Iris pigment epithelial cell (primary cell): Measurements from ENCODE around the gene LTBR.

ENCODE experiments used
- DNase-seq: peaks from one replicate; pipeline ENCODE4 v3.0.0-alpha.2; 2011; ENCODE audit warnings: low read depth

Gene LTBR

DNA sequence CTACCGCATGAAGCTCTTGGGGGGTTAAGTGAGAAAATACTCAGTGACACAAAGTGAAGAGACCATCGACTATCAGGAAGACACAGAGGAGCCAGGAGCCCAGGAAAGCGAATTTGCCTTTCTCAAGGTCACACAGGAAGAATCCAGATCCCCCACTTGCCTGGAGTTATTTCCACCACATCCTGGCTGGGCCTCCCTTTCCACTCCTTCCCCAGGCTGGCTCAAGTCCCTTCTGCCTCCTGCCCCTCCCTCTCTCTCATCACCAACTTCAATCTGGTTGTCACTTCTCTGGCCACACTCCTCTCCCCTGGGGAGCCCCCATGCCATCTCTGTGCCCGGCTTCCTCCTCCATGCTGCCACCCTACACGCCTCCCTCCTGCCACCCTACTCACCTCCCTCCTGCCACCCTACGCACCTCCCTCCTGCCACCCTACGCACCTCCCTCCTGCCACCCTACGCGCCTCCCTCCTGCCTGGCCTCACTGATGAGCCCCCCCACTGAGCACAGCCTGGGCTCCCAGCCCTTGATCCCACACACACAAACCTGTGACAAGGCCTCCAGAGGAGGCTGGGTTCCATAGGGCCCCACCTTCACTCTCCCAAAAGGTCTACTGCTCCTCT, 14.9 kb upstream of the LTBR start:
- DNase-seq, result no peak

DNA sequence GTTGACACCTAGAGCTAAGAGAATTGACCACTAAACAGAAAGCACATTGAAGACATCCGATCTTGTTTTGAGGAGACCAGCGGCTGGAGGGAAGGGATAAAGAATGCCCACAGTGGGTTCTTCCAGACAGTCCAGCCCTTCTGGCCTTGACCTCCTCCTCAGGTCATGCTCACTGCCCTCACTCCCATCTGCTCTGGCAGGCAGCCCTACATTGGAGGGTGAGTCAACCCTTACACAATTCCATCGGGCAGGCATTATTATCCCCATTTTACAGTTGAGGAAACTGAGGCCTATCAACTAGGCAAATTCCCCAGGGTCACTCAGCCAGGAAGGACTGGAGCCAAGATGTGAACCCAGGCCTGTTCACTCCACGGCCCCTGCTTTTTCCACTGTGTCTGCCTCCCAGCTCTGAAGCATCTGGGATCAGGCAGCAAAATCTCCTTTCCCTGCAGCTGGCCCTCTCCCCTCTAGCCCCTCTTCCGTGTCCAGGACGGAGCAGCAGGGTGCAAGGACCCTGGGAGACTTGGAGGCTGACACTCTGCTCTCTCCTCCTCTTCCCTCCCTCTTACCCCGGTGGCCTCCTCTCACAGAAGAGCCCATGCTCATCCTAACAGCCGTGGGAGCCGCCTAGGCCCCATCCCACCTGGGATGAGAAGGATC, 13.9 kb upstream of the LTBR start:
- peak; percentile 23 for DNase-seq

DNA sequence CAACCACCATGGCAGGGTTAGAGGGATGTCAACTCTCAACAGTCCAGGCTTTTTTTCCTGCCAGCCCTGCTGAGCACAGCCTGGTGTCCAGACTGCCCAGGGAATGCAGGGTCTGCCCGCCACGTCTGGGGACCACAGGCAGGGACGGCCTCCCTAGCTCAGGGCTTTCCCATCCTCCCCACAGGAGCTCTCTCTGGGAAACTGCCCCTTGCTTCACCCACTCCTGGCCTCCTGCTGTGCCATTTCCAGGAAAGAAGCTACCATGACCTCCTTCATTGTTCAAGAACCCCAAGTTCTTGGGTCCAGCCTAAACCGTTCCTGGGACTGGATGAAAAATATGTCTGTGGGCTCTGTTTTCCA, 13.4 kb upstream of the LTBR start:
- no peak for DNase-seq

DNA sequence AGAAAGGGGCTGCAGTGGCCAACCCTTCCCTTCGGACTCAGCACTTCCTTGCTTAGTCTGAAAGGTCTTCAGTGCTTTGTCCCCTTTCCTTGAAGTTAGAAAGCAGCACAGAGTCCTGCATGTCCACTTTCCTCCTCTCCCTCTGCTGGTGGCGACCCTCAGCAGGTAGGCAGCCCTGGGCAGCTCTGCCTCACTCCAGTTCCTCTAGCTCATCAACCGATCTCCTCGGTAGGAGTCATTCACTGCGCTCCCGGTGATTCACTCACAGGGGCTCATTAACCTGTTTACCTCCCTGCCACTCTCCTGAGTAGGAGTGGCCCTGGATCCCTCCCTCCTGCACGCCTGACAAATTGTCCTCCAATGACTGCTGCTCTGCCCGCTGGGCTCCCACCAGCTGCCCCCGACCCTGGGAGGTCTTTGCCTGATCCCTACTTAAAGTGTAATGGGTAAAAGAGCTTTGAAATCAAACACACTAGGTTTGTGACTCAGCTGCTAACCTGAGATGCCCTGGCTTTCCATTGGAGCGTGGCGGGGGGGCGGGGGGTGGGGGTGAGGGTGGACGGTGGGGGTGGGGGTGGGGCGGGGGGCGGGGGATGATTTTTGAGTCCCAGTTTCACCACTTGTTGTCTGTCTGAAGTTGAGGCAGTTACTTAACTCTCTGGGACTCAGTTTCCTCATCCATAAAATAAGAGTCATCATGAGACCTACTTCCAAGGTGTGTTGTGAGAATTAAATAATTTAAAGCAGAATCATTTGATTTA, 12.8 kb upstream of the LTBR start:
- peak; percentile 84 for DNase-seq

DNA sequence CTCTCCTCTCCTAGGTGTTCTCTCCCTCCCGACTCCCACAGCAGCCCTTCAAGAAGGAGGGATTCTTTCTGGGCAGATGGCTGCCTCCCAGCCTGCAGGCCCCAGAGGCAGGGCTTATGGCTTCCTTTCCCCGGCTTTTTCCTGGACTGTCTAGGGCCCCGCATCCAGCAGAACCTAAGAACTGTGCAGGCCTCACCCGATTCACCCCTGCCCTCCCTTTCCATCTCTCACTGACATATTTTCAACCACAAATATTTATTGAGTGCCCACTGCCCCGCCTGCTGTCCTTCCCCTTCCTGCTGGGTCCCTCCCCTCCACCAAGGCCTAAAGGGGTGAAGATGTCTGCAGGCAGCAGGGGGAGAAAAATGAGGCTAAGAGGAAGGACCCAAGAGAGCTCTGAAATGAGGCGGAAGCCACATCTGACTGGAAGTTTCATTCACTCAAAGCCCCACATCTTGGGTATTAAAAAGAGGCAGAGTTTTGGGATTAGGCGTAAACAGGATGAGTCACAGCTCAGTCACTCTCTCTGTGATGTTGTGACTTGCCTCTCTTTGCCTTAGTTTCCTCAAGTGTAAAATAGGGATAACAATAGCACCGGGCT, 11.5 kb upstream of the LTBR start:
- peak; percentile 84 for DNase-seq

DNA sequence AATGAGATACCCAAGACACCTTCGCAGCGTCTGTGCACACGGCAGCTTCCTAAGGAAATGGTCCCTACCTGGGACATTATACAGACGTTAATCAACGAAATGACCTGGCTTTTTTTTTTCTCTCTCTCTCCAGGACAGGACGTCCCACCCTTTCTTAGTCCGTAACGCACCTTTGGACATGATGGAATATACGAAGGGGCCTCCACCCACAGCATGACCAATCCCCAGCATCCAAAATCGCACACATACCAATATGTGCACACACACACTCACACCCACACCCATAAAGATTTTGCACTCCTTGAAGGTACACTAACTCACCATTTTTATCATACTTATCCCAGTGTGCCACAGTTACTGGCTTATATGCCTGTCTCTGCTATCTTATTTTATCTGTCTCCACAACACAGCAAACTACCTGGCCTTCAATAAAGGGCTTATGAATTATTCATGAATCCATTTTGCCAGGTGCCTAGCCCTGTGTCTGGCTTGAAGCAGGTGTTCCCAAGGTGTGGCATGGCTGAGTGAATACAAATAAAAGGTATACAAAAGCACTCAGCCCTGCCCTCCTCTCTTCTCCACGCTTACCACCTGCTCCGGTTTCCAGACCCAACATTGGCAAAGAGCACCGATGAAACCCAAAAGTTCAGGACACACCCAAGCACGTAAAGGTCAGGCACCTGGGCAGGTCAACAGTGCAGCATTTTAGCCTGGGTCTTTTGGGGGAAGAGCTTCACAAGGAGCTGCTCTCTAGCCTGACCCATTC, 10.8 kb upstream of the LTBR start:
- DNase-seq, result no peak

DNA sequence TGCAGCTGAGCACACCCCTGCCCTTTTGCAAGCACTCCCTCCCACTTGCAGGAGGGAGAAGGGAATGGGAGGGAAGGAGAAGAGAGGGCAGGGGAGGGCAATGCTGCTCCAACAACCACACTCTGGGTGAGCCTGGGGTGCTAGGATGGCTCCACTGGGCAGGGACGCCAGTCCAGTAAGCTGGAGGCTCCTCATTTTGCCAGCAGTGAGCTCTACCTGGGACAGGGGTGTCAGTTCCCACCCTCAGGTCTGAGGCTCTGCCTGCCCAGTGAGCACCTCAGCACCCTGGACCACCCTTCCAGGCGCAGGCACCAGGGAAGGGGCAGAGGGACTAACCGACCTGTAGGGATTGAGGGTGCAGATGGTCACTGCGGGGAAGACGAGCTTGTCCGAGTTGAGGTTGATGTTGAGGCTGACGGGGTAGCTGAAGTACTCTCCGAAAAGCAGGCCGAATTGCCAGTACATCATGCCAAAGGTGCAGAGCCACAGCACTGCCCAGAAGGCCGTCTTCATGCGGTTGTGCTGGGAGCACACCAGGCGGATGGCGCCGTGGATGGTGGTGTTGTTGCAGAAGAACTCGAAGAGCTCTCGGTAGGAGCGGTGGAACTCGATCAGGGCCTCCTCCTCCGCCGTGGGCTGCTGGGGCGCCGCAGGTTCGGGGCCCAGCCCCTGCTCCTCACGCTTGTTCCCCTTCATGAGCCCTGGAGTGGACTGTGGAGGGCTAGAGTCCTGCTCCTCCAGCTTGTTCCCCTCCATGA, 9.8 kb upstream of the LTBR start:
- no peak for DNase-seq

DNA sequence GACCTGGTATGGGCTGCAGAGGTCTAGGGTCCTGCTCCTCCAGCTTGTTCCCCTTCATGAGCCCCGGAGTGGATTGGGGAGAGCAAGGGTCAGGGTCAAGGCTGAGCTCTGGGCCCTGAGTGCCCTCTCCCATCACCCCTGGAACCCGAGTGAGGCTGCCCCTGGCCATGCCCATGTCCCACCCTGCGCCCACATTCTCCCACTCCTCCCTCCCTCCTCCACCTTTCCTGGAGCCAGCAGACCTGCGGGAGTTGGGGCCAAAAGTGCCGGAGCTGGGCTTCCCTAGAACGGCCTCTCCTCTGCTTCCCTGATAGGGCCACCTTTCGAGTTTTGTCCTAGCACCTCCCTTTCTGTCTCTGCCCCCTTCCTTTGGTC, 9.2 kb upstream of the LTBR start:
- DNase-seq, result no peak

DNA sequence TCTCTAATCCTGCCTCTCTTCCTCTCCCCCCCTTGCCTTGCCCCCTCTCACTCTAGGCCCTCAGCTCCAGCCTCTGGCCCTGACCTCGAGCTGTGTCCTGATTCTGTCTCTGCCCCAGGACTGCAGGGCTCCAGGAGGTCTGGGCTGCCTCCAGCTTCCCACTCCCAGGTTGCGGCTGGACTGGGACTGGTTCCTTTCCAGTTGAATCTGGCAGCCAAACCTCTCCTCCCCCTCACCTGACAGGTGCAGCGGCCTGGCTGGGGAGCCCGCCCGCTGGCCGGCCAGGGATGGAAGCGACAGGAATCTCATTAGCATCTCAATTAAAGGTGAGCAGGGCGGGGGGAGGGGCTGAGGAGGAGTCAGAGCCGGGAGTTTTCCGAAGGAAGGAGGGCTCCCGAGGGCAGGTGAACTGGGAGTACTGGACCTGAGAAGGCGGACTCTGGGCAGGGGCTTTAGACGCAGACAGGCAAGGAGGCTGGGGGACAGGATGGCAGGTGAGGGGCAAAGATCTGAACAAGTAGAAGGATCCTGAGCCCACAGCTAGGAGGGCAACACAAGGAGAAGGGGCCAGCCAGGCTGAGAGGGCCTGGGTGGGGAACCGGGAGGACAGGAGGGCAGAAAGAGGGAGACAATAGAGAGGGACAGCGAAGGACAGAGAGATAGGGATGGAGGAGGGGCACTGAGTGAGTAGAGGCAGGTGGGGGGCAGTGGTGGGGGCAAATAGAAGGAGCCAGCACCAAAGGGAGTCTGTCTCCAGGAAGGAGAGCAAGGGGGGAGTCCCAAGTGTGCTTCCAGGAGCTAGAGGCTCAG, 8.5 kb upstream of the LTBR start, which contains the start of gene SCNN1A:
TSS of gene SCNN1A (minus strand) at position 295 of the 810 bp plus-strand sequence. CDS start 780 bp downstream, outside the sequence.
- DNase-seq, result no peak

DNA sequence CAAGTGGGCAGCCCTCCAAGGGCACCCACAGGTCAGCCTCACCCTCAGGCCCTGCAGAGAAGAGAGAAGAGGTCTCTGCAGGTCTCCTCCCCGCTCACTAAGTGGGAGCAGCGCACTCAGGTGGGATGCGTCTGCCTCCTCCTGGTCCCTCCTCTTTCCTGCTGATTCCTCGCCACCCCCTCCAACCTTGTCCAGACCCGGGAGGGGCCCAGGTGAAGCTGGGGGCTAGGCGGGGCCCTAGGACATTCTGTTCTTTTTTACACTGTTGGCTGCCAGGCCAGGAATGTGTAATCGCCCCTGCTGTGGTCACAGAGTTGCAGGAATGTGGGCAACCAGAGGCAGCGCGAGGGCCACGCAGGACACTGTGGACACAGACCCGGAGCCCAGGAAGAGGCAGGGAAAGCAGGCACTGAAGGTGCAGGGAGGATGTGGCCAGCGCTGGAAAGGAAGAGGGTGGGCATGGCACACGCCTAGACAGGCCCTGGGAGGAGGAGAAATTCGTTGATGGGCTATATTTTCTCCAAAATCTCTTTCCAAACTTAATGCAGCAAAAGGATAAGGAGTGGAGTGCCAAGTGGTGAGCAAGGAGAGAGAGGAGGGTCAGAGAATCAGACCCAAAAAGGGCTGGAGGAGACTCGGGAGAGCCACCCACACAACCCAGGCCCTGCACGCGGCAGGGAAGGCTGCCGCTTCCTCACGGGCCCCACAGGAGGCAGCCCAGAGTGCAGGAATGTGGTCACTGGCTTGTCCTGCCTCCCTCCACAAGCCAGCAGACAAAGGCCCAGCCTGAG, 7.7 kb upstream of the LTBR start:
- peak; percentile 70 for DNase-seq

DNA sequence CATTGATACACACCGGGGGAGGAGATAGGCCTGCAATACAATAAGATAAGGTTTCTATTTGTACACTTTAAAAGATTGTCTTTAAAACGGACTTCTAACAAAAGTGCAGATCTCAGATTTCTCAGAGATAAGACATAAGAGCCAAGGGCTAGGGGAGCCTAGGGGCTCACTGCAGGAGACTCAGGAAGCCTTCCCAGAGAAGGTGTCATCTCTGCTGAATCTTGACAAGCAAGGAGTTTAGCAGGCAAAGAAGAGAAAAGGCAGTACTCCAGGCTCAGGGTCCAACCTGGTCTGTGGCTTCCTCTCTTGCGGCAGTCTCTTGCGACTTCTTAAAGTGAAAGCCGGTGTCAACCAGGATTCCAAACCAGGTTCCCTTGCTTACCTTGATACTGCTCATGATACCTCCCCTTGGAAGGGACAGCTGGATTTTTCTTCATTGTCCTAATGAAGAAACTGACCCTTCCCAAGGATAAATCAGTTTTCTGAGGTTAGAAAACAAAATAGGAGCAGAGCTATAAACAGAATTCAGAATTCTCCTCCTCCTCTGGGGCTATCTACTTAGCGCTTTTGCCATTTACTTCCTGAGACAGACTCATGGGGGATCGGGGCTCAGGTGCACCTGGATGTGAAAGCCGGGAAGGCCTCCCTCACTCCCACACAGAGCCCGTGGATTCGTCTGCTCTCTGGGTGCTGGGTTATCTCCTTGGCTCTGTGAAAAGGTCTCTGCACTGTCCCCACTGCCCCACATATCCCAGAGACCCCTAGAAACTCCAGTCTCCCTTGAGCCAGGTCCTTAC, 6.9 kb upstream of the LTBR start:
- DNase-seq, result no peak

DNA sequence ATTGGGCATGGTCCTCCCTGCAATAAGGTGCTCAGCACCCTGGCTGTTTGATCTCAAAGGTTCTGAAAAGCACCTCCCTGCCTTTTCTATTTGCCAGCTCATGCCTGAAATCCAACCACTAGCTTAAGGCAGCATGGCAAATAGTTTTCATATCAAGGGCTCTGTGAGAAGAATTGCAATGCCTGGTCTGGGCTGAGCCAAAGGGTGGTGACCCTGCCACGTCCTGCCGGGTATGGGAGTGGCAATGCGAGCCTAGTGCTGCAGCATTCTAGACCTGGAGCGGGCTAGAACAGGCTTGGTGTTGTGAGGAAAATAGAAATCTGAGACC, 6.3 kb upstream of the LTBR start:
- no peak for DNase-seq

DNA sequence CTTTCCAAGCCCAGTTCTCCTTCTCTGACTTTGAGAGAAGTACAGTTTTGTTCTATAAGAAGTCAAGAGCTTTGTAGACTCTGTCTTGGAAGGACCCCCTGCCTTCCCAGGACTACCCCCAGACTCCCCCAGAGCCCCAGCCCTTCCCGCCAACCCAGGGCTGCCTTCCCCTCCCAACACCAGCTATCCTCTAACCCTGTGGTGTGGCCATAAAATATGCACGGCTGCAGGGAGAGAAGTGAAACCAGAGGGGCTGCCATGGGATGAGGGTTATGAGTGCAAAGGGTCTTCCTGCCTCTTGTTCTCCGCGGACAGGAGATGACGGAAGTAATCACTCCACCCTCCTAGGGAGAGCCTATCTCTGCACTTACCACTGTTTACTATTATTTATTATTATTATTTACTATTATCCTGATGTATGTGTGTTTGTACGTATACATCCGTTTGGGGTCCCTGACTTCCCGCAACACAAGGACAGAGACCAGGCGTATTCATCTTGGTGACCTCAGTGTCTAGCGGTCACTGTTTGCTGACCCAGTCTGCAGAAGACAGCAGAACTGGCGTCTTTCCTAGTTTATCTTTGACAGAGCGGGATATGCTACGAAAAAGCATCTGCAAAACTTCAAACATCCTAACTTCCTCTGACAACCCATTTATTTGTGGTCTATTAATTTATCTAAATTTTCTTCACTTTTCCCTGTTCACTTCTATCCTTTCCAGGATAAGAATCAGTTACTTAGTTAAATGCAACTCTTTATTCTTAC, 5.1 kb upstream of the LTBR start:
- DNase-seq, result no peak

DNA sequence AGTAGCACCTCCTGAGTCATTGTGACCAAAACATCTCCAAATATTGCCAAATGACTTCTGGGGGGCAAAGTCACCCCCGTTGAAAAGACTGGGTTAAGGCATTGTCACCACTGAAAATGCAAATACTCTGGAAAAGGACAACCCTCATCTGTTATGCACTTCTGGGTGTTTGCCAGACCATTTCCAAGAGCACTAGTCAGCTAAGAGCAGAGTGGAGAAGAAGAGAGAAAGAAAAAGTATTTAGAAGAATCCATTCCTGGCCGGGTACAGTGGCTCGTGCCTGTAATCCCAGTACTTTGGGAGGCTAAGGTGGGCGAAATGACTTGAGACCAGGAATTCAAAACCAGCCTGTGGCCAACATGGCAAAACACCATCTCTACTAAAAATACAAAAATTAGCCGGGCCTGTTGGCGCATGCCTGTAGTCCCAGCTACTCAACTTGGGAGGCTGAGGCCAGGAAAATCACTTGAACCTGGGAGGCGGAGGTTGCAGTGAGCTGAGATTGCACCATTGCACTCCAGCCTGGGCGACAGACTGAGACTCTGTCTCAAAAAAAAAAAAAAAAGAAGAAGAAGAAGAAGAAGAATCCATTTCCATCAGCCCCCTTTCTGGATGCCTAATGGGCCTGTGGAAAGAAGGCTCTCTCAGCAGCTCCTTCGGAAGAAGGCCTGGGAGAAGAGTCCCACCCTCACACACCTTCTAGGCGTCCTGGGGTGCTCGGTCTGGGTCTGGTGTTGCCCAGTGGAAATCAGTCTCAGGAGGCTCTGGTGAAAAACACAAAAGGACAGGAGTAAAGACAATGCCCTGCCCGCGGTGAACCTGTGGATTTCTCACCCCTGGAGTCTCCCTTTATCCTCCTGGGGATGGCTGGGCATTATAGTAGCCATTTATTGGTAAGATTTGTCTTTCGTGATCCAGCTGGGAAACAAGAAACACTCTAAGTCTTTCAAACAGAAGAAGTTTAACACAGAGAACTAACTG, 3.5 kb upstream of the LTBR start:
- peak; percentile 56 for DNase-seq

DNA sequence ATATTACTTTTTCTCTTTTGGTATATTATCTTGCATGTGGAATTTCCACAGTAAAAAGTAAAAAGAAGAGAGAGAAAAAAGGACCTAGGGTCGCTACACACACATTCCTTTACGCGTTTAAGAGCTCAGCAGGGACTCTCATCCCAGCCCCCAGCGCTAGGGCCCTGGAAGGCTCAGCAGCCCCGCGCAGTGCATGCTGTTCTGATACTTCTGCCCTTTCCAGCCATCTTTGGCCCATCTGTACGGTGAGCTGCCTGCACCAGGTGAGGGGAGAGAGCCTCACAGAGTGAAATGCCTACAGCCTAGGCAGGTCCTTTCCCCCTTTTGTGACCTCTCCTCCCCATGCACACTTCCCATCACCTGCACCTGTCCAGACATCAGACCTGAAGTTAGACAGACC, 1.6 kb upstream of the LTBR start:
- DNase-seq, result no peak

DNA sequence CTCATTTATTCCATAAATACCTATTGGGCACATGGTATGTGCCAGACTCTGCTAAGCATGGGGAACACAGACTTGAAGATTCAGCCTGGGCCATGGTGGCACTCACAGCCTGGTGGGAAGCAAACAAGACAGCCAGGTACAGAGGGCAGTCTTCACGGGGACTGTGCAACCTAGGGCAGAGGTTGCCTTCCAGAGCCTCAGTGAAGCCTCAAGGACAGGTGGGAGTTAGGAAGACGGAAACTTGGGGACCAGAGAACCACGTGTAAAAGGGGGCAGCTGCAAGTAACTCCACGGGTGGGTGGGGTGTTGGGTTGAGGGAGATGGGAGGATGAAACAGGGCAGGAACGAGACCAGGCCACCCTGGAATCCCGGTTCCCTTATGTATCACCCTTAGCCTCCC, 980 bp upstream of the LTBR start:
- DNase-seq, result no peak
